Activated T-cell treated with anti-CD3 and anti-CD28 coated beads, Interleukin-2, amount 50 U/mL, for 72 hours (primary cell): ENCODE results near the gene ICAM4. TPM values are rescaled to one million over a fixed set of nuclear protein-coding genes. Genes with fewer than 3 reads are reported as not detected.

Source experiments
- ATAC-seq, 2 donors: fragments of 150-1000 bp; cut with Tn5 transposase; replicated peaks in 1 of 2; 2 replicates each; pipeline ENCODE4 v1.10.0; 2021; ENCODE audit warnings: moderate library complexity in 2 of 2, mild to moderate bottlenecking in 1 of 2
- DNase-seq, 2 donors: peaks; one replicate each; pipeline ENCODE4 v3.0.0; 2021 to 2022; ENCODE audit warnings: mixed read lengths in 1 of 2
- H3K27ac Mint-ChIP-seq: one replicate; pipeline ENCODE4 v1.8.0; 2022; ENCODE audit warnings: mild to moderate bottlenecking, moderate library complexity, mixed read lengths
- H3K27me3 Mint-ChIP-seq: one replicate; pipeline ENCODE4 v1.8.0; 2022; ENCODE audit warnings: low read depth, mixed read lengths
- H3K36me3 Mint-ChIP-seq, 2 donors: one replicate each; pipeline ENCODE4 v1.8.0; 2022; ENCODE audit warnings: mixed read lengths in 2 of 2, mild to moderate bottlenecking in 1 of 2; ENCODE audit not compliant: insufficient read depth in 2 of 2
- H3K4me1 Mint-ChIP-seq: one replicate; pipeline ENCODE4 v1.8.0; 2022; ENCODE audit warnings: low read depth, mixed read lengths
- H3K4me3 Mint-ChIP-seq, 2 donors: one replicate each; pipeline ENCODE4 v1.8.0; 2022; ENCODE audit warnings: mild to moderate bottlenecking in 2 of 2, mixed read lengths in 2 of 2, moderate library complexity in 2 of 2
- H3K9me3 Mint-ChIP-seq, 2 donors: one replicate each; pipeline ENCODE4 v1.8.0; 2022; ENCODE audit warnings: mixed read lengths in 2 of 2
- total RNA-seq, 2 donors: library from RNA; stranded (reverse); gene quantifications; one replicate each; pipeline ENCODE4 v1.2.3, GENCODE V29; 2022

Gene ICAM4
- total RNA-seq, 2 donors from 2014 or later, result 1.5 to 1.9 TPM

GRCh38 chr19:10256970-10257615 lies 29.7 kb upstream of the ICAM4 start:
- H3K9me3 Mint-ChIP-seq, result no peaks in the 10 kb centered on the region
- DNase-seq (no peak), ATAC-seq (no peak)
- H3K36me3 Mint-ChIP-seq, result peaks cover 13 to 28% of the 10 kb centered on the region in 2 donors
- peaks cover 59% of the 10 kb centered on the region for H3K4me1 Mint-ChIP-seq
- H3K4me3 Mint-ChIP-seq, result no peak overlapping the region
- H3K27ac Mint-ChIP-seq, result peak overlapping the region; percentile 14
- no peaks in the 10 kb centered on the region for H3K27me3 Mint-ChIP-seq

- H3K9me3 Mint-ChIP-seq, result no peaks in the 10 kb centered on the region
- no peak overlapping the region for H3K27ac Mint-ChIP-seq
- H3K4me1 Mint-ChIP-seq, result peaks cover 52% of the 10 kb centered on the region
- peaks cover 13 to 27% of the 10 kb centered on the region in 2 donors for H3K36me3 Mint-ChIP-seq
- DNase-seq, result no peak
- no peak for ATAC-seq
- H3K27me3 Mint-ChIP-seq, result no peaks in the 10 kb centered on the region
- no peak overlapping the region for H3K4me3 Mint-ChIP-seq
These were observed 28.6 kb upstream of the ICAM4 start for GRCh38 chr19:10258080-10258710.

- H3K9me3 Mint-ChIP-seq, result no peaks in the 10 kb centered on the region
- H3K36me3 Mint-ChIP-seq, result peaks cover 9 to 22% of the 10 kb centered on the region in 2 donors
- ATAC-seq, result peak; percentile 79 to 84
These were observed 27.4 kb upstream of the ICAM4 start for GRCh38 chr19:10259162-10259905.

GRCh38 chr19:10260141-10260584 lies 26.6 kb upstream of the ICAM4 start:
- peaks cover 39% of the 10 kb centered on the region for H3K4me1 Mint-ChIP-seq
- H3K9me3 Mint-ChIP-seq, result no peaks in the 10 kb centered on the region
- H3K27me3 Mint-ChIP-seq, result no peaks in the 10 kb centered on the region
- peak overlapping the region; percentile 52 for H3K27ac Mint-ChIP-seq
- H3K36me3 Mint-ChIP-seq, result peaks cover 9 to 20% of the 10 kb centered on the region in 2 donors
- H3K4me3 Mint-ChIP-seq, result peak overlapping the region; percentile 66 to 75
- ATAC-seq (peak; percentile 79), DNase-seq (peak; percentile 69 to 77)

More at GRCh38 chr19:10259162-10259905, 27.4 kb upstream of the ICAM4 start:
- H3K4me3 Mint-ChIP-seq, result peak overlapping the region; percentile 66 to 75
- H3K4me1 Mint-ChIP-seq, result peaks cover 43% of the 10 kb centered on the region
- H3K27ac Mint-ChIP-seq, result peak overlapping the region; percentile 50
- DNase-seq, result peak; percentile 93 to 98
- H3K27me3 Mint-ChIP-seq, result no peaks in the 10 kb centered on the region

- Mint-ChIP-seq H3K4me1 (peaks cover 34% of the 10 kb centered on the region), H3K9me3 (no peaks in the 10 kb centered on the region), H3K27me3 (no peaks in the 10 kb centered on the region), H3K27ac (no peak overlapping the region), H3K4me3 (no peak overlapping the region), H3K36me3 (peaks cover 0 to 6% of the 10 kb centered on the region in 2 donors)
- no peak for ATAC-seq
- DNase-seq, result no peak
These were observed 24.0 kb upstream of the ICAM4 start for GRCh38 chr19:10262771-10263170.

GRCh38 chr19:10266706-10267105 lies 20.0 kb upstream of the ICAM4 start:
- DNase-seq, result no peak
- no peaks in the 10 kb centered on the region for H3K36me3 Mint-ChIP-seq
- H3K4me1 Mint-ChIP-seq, result peaks cover 26% of the 10 kb centered on the region
- no peak overlapping the region for H3K27ac Mint-ChIP-seq
- H3K4me3 Mint-ChIP-seq, result no peak overlapping the region
- no peak for ATAC-seq
- H3K9me3 Mint-ChIP-seq, result no peaks in the 10 kb centered on the region
- no peaks in the 10 kb centered on the region for H3K27me3 Mint-ChIP-seq

- ATAC-seq, result no peak
- no peaks in the 10 kb centered on the region for H3K27me3 Mint-ChIP-seq
- no peaks in the 10 kb centered on the region for H3K36me3 Mint-ChIP-seq
- no peak overlapping the region for H3K4me3 Mint-ChIP-seq
- DNase-seq, result no peak
- H3K9me3 Mint-ChIP-seq, result no peaks in the 10 kb centered on the region
- H3K27ac Mint-ChIP-seq, result no peak overlapping the region
- peaks cover 35% of the 10 kb centered on the region for H3K4me1 Mint-ChIP-seq
These were observed 18.7 kb upstream of the ICAM4 start for GRCh38 chr19:10268071-10268470.

GRCh38 chr19:10269333-10270179 lies 17.2 kb upstream of the ICAM4 start:
- Mint-ChIP-seq H3K27ac (peak overlapping the region; percentile 95), H3K4me3 (peak overlapping the region; percentile 89 to 94), H3K27me3 (no peaks in the 10 kb centered on the region), H3K36me3 (peaks cover 0 to 4% of the 10 kb centered on the region in 2 donors), H3K9me3 (no peaks in the 10 kb centered on the region), H3K4me1 (peaks cover 40% of the 10 kb centered on the region)
- peak; percentile 64 to 70 for ATAC-seq
- peak; percentile 87 to 94 for DNase-seq

GRCh38 chr19:10270180-10270615 lies 16.6 kb upstream of the ICAM4 start:
- ATAC-seq, result peak; percentile 82 to 83
- Mint-ChIP-seq H3K27me3 (no peaks in the 10 kb centered on the region), H3K36me3 (peaks cover 1 to 5% of the 10 kb centered on the region in 2 donors), H3K9me3 (no peaks in the 10 kb centered on the region), H3K27ac (peak overlapping the region; percentile 95), H3K4me1 (peaks cover 40% of the 10 kb centered on the region), H3K4me3 (peak overlapping the region; percentile 89 to 94)
- DNase-seq, result peak; percentile 90 to 92

- Mint-ChIP-seq H3K36me3 (peaks cover 1 to 5% of the 10 kb centered on the region in 2 donors), H3K4me1 (peaks cover 40% of the 10 kb centered on the region), H3K4me3 (peak within 1 kb of the TSS; percentile 89 to 94), H3K27me3 (no peaks in the 10 kb centered on the region), H3K9me3 (no peaks in the 10 kb centered on the region), H3K27ac (peak within 1 kb of the TSS; percentile 95)
- peak; percentile 70 to 71 for ATAC-seq
- peak; percentile 82 to 84 for DNase-seq
These were observed 15.9 kb upstream of the ICAM4 start, which contains the start of gene ICAM1 for GRCh38 chr19:10270616-10271394. TSS of gene ICAM1 (plus strand) at chr19:10271120. CDS start at chr19:10271160, 40 bp downstream.

GRCh38 chr19:10271543-10272086 lies 15.1 kb upstream of the ICAM4 start:
- peaks cover 40% of the 10 kb centered on the region for H3K4me1 Mint-ChIP-seq
- no peaks in the 10 kb centered on the region for H3K9me3 Mint-ChIP-seq
- DNase-seq, result peak; percentile 41 to 44
- no peaks in the 10 kb centered on the region for H3K27me3 Mint-ChIP-seq
- peaks cover 1 to 5% of the 10 kb centered on the region in 2 donors for H3K36me3 Mint-ChIP-seq
- peak overlapping the region; percentile 83 for H3K27ac Mint-ChIP-seq
- H3K4me3 Mint-ChIP-seq, result peak overlapping the region; percentile 89 to 94
- peak in 1 of 2 donors; percentile 1 for ATAC-seq
